Liver (tissue), 2 donors: ENCODE results near the gene KRTAP2-2.
"Not testable (repeated sequence)": the region's sequence is repeated elsewhere in the genome, so short reads cannot be mapped to it uniquely, and the experiment has no call there.

Source experiments
- HNF4G ChIP-seq: IDR thresholded peaks from 2 replicates; pipeline ENCODE4 v1.6.1; 2016; ENCODE audit warnings: antibody characterized with exemption
- TF ChIP-seq, protein P1 (sequence below): IDR thresholded peaks from 2 replicates; pipeline ENCODE4 v1.6.1; 2016; ENCODE audit warnings: antibody characterized with exemption
- donor health status: healthy.

DNA sequence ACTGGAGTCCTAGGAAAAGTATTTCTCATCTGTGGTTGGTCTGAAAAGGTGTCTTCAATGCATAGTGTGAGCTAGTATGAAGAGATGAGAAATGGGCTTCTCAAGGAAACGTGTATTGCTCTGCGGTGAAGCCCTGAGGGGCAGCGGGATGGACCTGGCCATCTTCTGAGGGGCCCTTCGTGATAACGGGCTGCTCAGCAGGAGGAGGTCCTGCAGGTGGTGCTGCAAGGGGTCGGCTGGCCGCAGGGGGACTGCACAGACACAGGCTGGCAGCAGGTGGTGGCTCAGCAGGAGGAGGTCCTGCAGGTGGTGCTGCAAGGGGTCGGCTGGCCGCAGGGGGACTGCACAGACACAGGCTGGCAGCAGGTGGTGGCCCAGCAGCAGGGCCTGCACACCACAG lies 474 bp downstream of the KRTAP2-2 start:
- TF ChIP-seq, protein P1, sequence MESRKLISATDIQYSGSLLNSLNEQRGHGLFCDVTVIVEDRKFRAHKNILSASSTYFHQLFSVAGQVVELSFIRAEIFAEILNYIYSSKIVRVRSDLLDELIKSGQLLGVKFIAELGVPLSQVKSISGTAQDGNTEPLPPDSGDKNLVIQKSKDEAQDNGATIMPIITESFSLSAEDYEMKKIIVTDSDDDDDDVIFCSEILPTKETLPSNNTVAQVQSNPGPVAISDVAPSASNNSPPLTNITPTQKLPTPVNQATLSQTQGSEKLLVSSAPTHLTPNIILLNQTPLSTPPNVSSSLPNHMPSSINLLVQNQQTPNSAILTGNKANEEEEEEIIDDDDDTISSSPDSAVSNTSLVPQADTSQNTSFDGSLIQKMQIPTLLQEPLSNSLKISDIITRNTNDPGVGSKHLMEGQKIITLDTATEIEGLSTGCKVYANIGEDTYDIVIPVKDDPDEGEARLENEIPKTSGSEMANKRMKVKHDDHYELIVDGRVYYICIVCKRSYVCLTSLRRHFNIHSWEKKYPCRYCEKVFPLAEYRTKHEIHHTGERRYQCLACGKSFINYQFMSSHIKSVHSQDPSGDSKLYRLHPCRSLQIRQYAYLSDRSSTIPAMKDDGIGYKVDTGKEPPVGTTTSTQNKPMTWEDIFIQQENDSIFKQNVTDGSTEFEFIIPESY, result not testable (repeated sequence)
- not testable (repeated sequence) for TF ChIP-seq HNF4G
